ENCODE data around the gene ROPN1L.
"Not testable (repeated sequence)": the region's sequence is repeated elsewhere in the genome, so short reads cannot be mapped to it uniquely, and the experiment has no call there.

ROPN1L gene

DNA sequence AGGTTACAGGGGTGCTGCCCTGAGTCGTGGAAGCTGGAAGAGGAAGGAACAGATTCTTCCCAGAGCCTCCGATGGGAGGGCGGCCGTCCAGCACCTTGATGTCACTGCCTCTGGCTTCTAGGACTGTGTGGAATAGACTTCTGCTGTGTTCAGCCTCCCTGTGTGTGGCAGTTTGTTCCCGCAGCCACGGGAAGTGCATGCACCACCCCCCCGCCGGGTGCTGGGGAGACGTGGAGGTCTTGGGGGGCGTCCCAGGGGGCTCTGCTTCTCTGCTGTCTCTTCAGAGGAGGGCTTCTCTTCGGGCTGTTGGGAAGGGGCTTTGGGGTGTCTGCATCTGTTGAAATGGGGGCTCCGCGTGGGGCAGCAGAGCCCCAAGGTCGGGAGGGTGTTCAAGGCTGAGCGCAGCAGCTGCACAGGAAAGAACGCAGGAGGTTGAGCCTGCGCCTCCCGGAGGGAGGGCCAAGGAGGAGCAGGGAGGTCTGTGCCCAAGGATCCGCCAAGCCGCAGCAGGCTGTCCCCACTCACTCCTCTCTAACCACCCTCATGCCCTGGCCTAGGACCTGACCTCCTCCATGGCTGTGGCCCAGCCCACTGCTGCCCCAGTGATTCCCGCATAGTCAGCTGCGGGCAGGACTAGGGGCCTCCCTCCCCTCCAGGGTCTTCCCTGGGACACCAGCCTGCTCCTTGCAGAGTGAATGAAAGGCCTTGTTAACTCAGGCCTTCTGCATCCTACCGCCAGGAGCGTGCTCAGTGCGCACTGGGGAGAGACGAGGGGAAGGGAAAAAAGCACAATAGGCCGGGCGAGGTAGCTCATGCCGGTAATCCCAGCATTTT is 45.0 kb downstream of the ROPN1L start:
- DNase-seq (ENCODE audit: low spot score): no peak
- POLR2A ChIA-PET (ENCODE audit: low non-redundant PET): no interaction called here
- TF ChIP-seq, protein P1, sequence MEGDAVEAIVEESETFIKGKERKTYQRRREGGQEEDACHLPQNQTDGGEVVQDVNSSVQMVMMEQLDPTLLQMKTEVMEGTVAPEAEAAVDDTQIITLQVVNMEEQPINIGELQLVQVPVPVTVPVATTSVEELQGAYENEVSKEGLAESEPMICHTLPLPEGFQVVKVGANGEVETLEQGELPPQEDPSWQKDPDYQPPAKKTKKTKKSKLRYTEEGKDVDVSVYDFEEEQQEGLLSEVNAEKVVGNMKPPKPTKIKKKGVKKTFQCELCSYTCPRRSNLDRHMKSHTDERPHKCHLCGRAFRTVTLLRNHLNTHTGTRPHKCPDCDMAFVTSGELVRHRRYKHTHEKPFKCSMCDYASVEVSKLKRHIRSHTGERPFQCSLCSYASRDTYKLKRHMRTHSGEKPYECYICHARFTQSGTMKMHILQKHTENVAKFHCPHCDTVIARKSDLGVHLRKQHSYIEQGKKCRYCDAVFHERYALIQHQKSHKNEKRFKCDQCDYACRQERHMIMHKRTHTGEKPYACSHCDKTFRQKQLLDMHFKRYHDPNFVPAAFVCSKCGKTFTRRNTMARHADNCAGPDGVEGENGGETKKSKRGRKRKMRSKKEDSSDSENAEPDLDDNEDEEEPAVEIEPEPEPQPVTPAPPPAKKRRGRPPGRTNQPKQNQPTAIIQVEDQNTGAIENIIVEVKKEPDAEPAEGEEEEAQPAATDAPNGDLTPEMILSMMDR (conservative IDR thresholded peaks at IDR 0.05; ENCODE audit: low read depth): no peak
- CTCF ChIA-PET: no interaction called here
- H3K27ac ChIP-seq: no peak overlapping the region

DNA sequence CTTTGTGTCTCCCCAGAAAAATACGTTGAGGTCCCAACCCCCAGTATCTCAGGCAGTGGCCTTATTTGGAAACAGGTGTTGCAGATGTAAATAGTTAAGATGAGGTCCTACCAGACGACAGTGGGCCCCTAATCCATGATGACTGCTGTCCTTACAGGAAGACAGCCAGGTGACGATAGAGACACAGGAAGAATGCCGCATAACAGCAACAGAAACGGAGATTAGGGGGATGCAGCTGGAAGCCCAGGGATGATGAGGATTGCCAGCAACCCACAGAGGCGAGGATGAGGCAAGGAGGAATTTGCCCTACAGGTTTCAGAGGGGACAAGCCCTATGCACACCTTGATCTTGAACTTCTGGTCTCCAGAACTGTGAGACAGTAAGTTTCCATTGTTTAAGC is 46.5 kb downstream of the ROPN1L start:
- POLR2A ChIA-PET (ENCODE audit: low non-redundant PET): no interaction called here
- no peak overlapping the region for H3K27ac ChIP-seq
- DNase-seq (ENCODE audit: low spot score): no peak
- TF ChIP-seq, protein P1 (conservative IDR thresholded peaks at IDR 0.05; ENCODE audit: low read depth): no peak
- CTCF ChIA-PET: no interaction called here

DNA sequence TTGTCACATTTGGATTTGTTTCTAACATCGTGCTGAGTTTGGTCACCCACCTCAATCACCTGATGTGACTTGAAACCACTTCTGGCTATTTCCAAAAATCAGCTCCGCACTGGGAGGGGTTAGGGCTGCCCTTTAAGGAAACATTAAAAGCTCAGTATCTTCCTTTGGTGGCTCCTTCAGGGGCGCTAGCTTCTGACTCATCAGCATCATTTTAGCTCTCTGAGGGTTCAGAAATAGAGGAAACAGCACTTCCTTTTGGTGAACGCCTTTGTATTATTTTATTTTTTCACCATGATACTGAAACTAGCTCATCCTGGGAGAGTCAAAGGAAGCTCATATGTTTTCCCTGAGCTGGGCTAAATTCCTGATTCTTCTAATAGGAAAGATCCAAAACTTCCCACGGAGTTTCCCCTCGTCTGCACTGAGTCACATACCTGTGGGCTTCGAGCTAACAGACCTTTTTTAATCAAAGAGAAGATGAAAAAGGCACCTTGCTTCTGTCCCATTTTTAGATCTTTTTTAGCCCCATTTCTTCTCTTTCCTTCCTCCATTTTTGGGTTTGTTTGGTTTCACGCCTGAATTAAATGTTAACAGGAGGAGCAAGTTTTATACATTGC is 48.2 kb downstream of the ROPN1L start:
- H3K27ac ChIP-seq: no peak overlapping the region
- ChIA-PET CTCF (interaction anchor here (0.6 to 1.0 kb wide), 2 partner anchors 12 to 138 kb away, joined by 3 to 4 read pairs; no protein-coding TSS in a partner anchor), POLR2A (ENCODE audit: low non-redundant PET) (no interaction called here)
- TF ChIP-seq, protein P1 (conservative IDR thresholded peaks at IDR 0.05; ENCODE audit: low read depth): no peak
- no peak for DNase-seq (ENCODE audit: low spot score)

DNA sequence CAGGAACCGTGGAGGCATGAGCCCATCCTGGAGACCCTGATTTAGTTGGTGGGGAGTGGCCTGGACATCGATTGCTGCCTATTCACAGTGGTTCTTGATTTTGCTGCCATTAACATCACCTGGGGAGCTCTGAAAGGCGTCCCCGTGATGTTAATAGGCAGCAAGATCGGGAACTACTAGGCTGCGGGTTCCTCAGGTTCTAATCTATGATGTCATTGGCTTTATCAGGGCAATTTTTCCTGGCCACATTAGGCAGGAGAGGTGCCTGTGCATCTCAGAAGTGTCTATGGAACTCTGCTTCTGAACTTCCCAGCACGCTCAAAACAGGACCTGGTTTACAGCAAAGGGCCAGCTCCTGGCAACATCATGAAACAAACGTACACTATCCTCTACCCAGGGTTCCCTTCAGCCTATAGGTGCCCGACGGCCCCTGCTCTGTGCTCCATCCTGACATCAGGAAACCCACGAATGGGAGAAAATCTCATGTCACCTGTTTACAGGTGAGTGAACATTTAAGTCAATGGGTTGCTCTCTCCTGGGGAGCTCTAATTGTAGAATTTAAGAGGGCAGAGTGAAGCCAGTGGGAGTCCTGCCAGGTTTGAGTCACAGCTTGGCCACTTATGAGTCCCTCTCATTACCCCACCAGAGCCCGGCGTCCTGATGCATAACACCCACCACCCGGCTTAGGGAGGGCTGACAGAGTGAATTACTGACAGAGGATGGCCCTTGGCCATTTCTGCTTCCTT is 49.4 kb downstream of the ROPN1L start:
- CTCF ChIA-PET: no interaction called here
- POLR2A ChIA-PET (ENCODE audit: low non-redundant PET): no interaction called here
- TF ChIP-seq, protein P1 (conservative IDR thresholded peaks at IDR 0.05; ENCODE audit: low read depth): no peak
- no peak for DNase-seq (ENCODE audit: low spot score)
- no peak overlapping the region for H3K27ac ChIP-seq

DNA sequence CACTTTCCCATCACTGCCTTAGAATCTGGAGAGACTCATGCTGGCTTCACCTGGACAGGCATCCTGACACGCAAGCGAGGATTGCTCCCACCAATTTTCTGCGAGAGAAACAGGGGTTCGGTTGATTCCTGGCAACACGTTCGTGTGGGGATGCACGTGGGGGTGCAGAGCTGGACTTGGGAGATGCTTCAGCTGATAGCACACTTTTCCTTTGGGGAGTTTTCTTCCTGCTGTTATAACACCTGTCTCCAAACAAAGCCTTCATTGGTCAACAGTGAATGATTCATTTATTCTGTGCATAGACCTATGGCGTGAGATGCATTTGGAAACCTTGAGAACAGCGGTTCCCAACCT is 50.0 kb downstream of the ROPN1L start:
- POLR2A ChIA-PET (ENCODE audit: low non-redundant PET): no interaction called here
- no peak for DNase-seq (ENCODE audit: low spot score)
- CTCF ChIA-PET: no interaction called here
- TF ChIP-seq, protein P1 (conservative IDR thresholded peaks at IDR 0.05; ENCODE audit: low read depth): no peak
- H3K27ac ChIP-seq: no peak overlapping the region

DNA sequence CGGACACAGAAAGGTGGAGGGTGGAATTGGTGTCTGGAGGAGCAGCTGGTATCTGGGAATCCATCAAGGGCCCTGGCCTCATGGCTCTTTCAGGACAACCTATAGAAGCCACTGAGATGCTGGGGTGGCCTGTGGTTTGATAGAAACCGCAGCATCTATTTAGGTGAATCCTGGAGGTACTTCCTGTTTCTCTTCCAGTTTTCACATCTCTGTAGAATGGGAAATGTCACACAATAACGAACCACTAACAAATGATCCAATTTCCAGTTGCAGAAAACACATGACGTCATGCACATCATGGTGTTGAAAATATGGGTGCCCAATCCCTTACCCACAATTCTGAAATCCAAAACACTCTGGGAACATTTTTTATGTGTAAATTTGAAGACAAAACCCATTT is 52.2 kb downstream of the ROPN1L start:
- ChIA-PET POLR2A (ENCODE audit: low non-redundant PET) (no interaction called here), CTCF (no interaction called here)
- TF ChIP-seq, protein P1 (conservative IDR thresholded peaks at IDR 0.05; ENCODE audit: low read depth): no peak
- DNase-seq (ENCODE audit: low spot score): no peak
- H3K27ac ChIP-seq: no peak overlapping the region

DNA sequence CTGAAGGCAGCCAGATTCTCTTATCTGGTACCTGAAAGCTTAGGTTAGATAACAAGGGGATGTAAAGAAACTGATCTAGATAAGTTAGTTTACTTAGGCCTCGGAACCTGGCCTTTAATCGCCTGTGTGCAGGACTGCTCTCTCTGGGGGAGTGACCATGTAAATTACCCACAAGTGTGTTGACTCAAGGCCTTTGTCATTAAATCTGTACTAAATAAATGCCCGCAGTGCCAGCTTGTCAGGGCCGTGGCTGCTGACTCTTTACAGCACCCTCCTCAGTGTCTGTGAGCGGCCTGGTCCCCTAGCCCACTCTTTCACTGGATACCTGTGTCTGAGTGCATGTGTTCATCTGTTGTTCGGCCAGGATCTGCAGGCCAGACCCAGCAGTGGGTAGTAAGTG is 52.8 kb downstream of the ROPN1L start:
- H3K27ac ChIP-seq; POLR2A ChIA-PET (ENCODE audit: low non-redundant PET); CTCF ChIA-PET; DNase-seq (ENCODE audit: low spot score): not testable (repeated sequence)

All from RWPE1 (cell line).